H1 (cell line): ENCODE measurements around the gene EXD3. TPM values are rescaled to one million over a fixed set of nuclear protein-coding genes. Genes with fewer than 3 reads are reported as not detected.

ENCODE experiments used
- CTCF ChIA-PET: fragments of 300-600 bp; sonication (Branson Sonifier 250); formaldehyde crosslinking; loops from one replicate; lab custom pipeline; 2021; ENCODE audit not compliant: partially characterized antibody; lab: Charles Lee
- POLR2A ChIA-PET: fragments of 300-600 bp; sonication (Branson Sonifier 250); formaldehyde crosslinking; loops from one replicate; lab custom pipeline; 2021; ENCODE audit warnings: inconsistent platforms; ENCODE audit not compliant: partially characterized antibody; lab: Charles Lee
- DNase-seq, 2 experiments: peaks; one replicate each; pipeline versions ENCODE4 v3.0.0 to v3.0.0-alpha.2; 2010 to 2022; ENCODE audit warnings: low spot score in 2 of 2, low read depth in 1 of 2, mixed read lengths in 1 of 2
- FAIRE-seq: peaks from 2 replicates; lab custom pipeline; 2011; peaks lifted over from hg19 to GRCh38; lab: Jason Lieb, UNC
- H2AFZ ChIP-seq: 2 replicates; pipeline ENCODE4 v1.8.1; 2012; ENCODE audit warnings: low read length, inconsistent platforms
- H2AK5ac ChIP-seq: 2 replicates; pipeline ENCODE4 v1.6.1; 2013; ENCODE audit warnings: low read depth, low read length
- H2BK120ac ChIP-seq: replicated peaks from 2 replicates; pipeline ENCODE3; 2013; ENCODE audit warnings: low read depth, low read length, inconsistent platforms
- H2BK12ac ChIP-seq: 2 replicates; pipeline ENCODE4 v1.6.1; 2013; ENCODE audit warnings: low read depth, low read length
- H2BK15ac ChIP-seq: 2 replicates; pipeline ENCODE4 v1.6.1; 2013; ENCODE audit warnings: low read length
- H2BK20ac ChIP-seq: 2 replicates; pipeline ENCODE4 v1.6.1; 2013; ENCODE audit warnings: low read length
- H2BK5ac ChIP-seq: 2 replicates; pipeline ENCODE4 v1.6.1; 2013; ENCODE audit warnings: low read depth, low read length
- H3K14ac ChIP-seq: 2 replicates; pipeline ENCODE4 v1.6.1; 2013; ENCODE audit warnings: inconsistent platforms; ENCODE audit not compliant: insufficient read length
- H3K18ac ChIP-seq: 2 replicates; pipeline ENCODE4 v1.6.1; 2013; ENCODE audit warnings: low read length; ENCODE audit errors: extremely low read depth
- H3K23ac ChIP-seq: 2 replicates; pipeline ENCODE4 v1.6.1; 2013; ENCODE audit warnings: inconsistent platforms; ENCODE audit not compliant: insufficient read length
- H3K23me2 ChIP-seq: 2 replicates; pipeline ENCODE4 v1.6.1; 2013; ENCODE audit warnings: low read depth, low read length
- H3K27ac ChIP-seq: 2 replicates; pipeline ENCODE4 v1.6.1; 2011; ENCODE audit warnings: low read depth, low read length, inconsistent platforms
- H3K27me3 ChIP-seq, 4 experiments: replicated peaks in 1 of 4; 1 replicate in 1 of 4; 2 replicates in 3 of 4; pipeline versions ENCODE4 v1.6.1 to v1.8.1; 2011 to 2013; ENCODE audit warnings: low read length in 3 of 4, mild to moderate bottlenecking in 3 of 4, inconsistent platforms in 2 of 4, mixed read lengths in 2 of 4, moderate library complexity in 1 of 4; ENCODE audit not compliant: control insufficient read depth in 3 of 4, insufficient read depth in 3 of 4; ENCODE audit errors: extremely low read depth in 1 of 4
- H3K36me3 ChIP-seq, 4 experiments: 2 replicates each; pipeline versions ENCODE4 v1.6.1 to v1.8.1; 2011 to 2013; ENCODE audit warnings: mild to moderate bottlenecking in 4 of 4, low read length in 3 of 4, moderate library complexity in 2 of 4, control low read depth in 1 of 4, inconsistent platforms in 1 of 4; ENCODE audit not compliant: insufficient read depth in 4 of 4, control insufficient read depth in 2 of 4
- H3K4ac ChIP-seq: replicated peaks from 2 replicates; pipeline ENCODE3; 2013; ENCODE audit warnings: low read length, low read depth, mixed read lengths, inconsistent platforms; ENCODE audit not compliant: insufficient read length
- H3K4me1 ChIP-seq, 4 experiments: replicated peaks in 1 of 4; 1 replicate in 1 of 4; 2 replicates in 3 of 4; pipeline versions ENCODE4 v1.6.1 to v1.8.1; 2011 to 2013; ENCODE audit warnings: low read length in 3 of 4, inconsistent platforms in 2 of 4, mixed read lengths in 1 of 4; ENCODE audit not compliant: insufficient read depth in 4 of 4, control insufficient read depth in 3 of 4
- H3K4me2 ChIP-seq, 2 experiments: 2 replicates each; pipeline versions ENCODE4 v1.6.1 to v1.8.1; 2011 to 2013; ENCODE audit warnings: low read depth in 2 of 2, low read length in 2 of 2, control low read depth in 1 of 2, inconsistent platforms in 1 of 2, mild to moderate bottlenecking in 1 of 2; ENCODE audit not compliant: insufficient read depth in 1 of 2
- H3K4me3 ChIP-seq, 4 experiments: fragments of 200-600, 300-600 bp in 1 of 4; sonication (generic), shearing (Covaris generic), sonication (Bioruptor Twin) in 1 of 4; 2 replicates each; pipeline versions ENCODE4 v1.5.1 to v1.8.1; 2011 to 2016; ENCODE audit warnings: low read length in 4 of 4, low read depth in 3 of 4, control low read depth in 2 of 4, inconsistent platforms in 2 of 4, mild to moderate bottlenecking in 2 of 4, mixed read lengths in 1 of 4, moderate library complexity in 1 of 4; ENCODE audit not compliant: insufficient read depth in 2 of 4; ENCODE audit errors: extremely low read depth in 1 of 4
- H3K56ac ChIP-seq: replicated peaks from 2 replicates; pipeline ENCODE3; 2013; ENCODE audit warnings: low read depth, mild to moderate bottlenecking, mixed read lengths, low read length, inconsistent platforms; ENCODE audit not compliant: insufficient read length
- H3K79me1 ChIP-seq: 2 replicates; pipeline ENCODE4 v1.6.1; 2013; ENCODE audit warnings: low read depth, low read length, control low read depth
- H3K79me2 ChIP-seq, 2 experiments: 2 replicates each; pipeline versions ENCODE4 v1.6.1 to v1.8.1; 2012 to 2013; ENCODE audit warnings: low read length in 2 of 2, mild to moderate bottlenecking in 2 of 2, inconsistent platforms in 1 of 2; ENCODE audit not compliant: insufficient read depth in 2 of 2, control insufficient read depth in 1 of 2
- H3K9ac ChIP-seq, 4 experiments: replicated peaks in 1 of 4; 1 replicate in 1 of 4; 2 replicates in 3 of 4; pipeline versions ENCODE4 v1.6.1 to v1.8.1; 2011 to 2013; ENCODE audit warnings: low read depth in 3 of 4, low read length in 3 of 4, control low read depth in 2 of 4, mild to moderate bottlenecking in 2 of 4, moderate library complexity in 2 of 4, inconsistent platforms in 1 of 4; ENCODE audit errors: extremely low read depth in 1 of 4
- H3K9me3 ChIP-seq, 2 experiments: 2 replicates each; pipeline versions ENCODE4 v1.6.1 to v1.8.1; 2012 to 2013; ENCODE audit warnings: mild to moderate bottlenecking in 2 of 2, moderate library complexity in 2 of 2, control low read depth in 1 of 2, inconsistent platforms in 1 of 2, low read depth in 1 of 2, low read length in 1 of 2, mixed read lengths in 1 of 2; ENCODE audit not compliant: insufficient read depth in 2 of 2
- H4K20me1 ChIP-seq, 2 experiments: replicated peaks in 1 of 2; 2 replicates each; pipeline versions ENCODE3 to v1.8.1; 2011 to 2013; ENCODE audit warnings: inconsistent platforms in 2 of 2, low read length in 2 of 2, mild to moderate bottlenecking in 1 of 2; ENCODE audit not compliant: insufficient read depth in 2 of 2, control insufficient read depth in 1 of 2
- H4K5ac ChIP-seq: 2 replicates; pipeline ENCODE4 v1.6.1; 2013; ENCODE audit warnings: low read length, low read depth, mixed read lengths, inconsistent platforms; ENCODE audit not compliant: insufficient read length
- H4K8ac ChIP-seq: 2 replicates; pipeline ENCODE4 v1.8.0; 2013; ENCODE audit warnings: mild to moderate bottlenecking, moderate library complexity, low read length, inconsistent platforms; ENCODE audit not compliant: insufficient read depth; ENCODE audit errors: extremely low read depth
- H4K91ac ChIP-seq: replicated peaks from 2 replicates; pipeline ENCODE3; 2013; ENCODE audit warnings: low read length, mixed read lengths, inconsistent platforms; ENCODE audit not compliant: insufficient read length
- CREB1 ChIP-seq: IDR thresholded peaks from 2 replicates; pipeline ENCODE4 v1.6.1; 2012; ENCODE audit warnings: inconsistent platforms
- CTBP2 ChIP-seq: IDR thresholded peaks from 2 replicates; pipeline ENCODE4 v1.7.0; 2011; ENCODE audit warnings: borderline replicate concordance, mild to moderate bottlenecking, moderate library complexity, mixed read lengths, low read length; ENCODE audit not compliant: insufficient read depth, insufficient read length
- EZH2 ChIP-seq: fragments of 200-600 bp; sonication (generic); IDR thresholded peaks from 2 replicates; pipeline ENCODE4 v1.7.1; 2012; ENCODE audit warnings: low read depth, mild to moderate bottlenecking, moderate library complexity, low read length, inconsistent platforms; ENCODE audit not compliant: severe bottlenecking
- GABPA ChIP-seq: IDR thresholded peaks from 2 replicates; pipeline ENCODE4 v1.6.1; 2011; ENCODE audit warnings: mild to moderate bottlenecking, low read length, moderate library complexity, borderline replicate concordance; ENCODE audit not compliant: insufficient read depth
- KDM4A ChIP-seq: IDR thresholded peaks from one replicate; pipeline ENCODE4 v1.7.1; 2012; ENCODE audit warnings: low read depth, mild to moderate bottlenecking, moderate library complexity, low read length, inconsistent platforms; ENCODE audit not compliant: severe bottlenecking
- KDM5A ChIP-seq: fragments of 200-600 bp; IDR thresholded peaks from 2 replicates; pipeline ENCODE4 v1.7.1; 2012; ENCODE audit warnings: mild to moderate bottlenecking, low read length, inconsistent platforms, mixed read lengths
- POU5F1 ChIP-seq: IDR thresholded peaks from 2 replicates; pipeline ENCODE4 v1.6.1; 2011; ENCODE audit warnings: low read depth, mild to moderate bottlenecking, low read length, moderate library complexity
- RAD21 ChIP-seq, 2 experiments: IDR thresholded peaks in 1 of 2; conservative IDR thresholded peaks in 1 of 2; 2 replicates each; pipeline ENCODE4 v1.6.1; 2011; ENCODE audit warnings: low read depth in 2 of 2, low read length in 2 of 2, improper control_type of control experiment in 1 of 2, inconsistent platforms in 1 of 2, mild to moderate bottlenecking in 1 of 2, moderate library complexity in 1 of 2
- SIX5 ChIP-seq: IDR thresholded peaks from 2 replicates; pipeline ENCODE4 v1.6.1; 2011; ENCODE audit warnings: mild to moderate bottlenecking, low read depth, low read length
- SUZ12 ChIP-seq: fragments of 200-600 bp; sonication (generic); IDR thresholded peaks from 2 replicates; pipeline ENCODE4 v1.6.1; 2012; ENCODE audit warnings: mild to moderate bottlenecking, inconsistent platforms, low read length, moderate library complexity, mixed read lengths
- TAF1 ChIP-seq: IDR thresholded peaks from 2 replicates; pipeline ENCODE4 v1.6.1; 2011; ENCODE audit warnings: mild to moderate bottlenecking, low read depth, low read length
- TCF12 ChIP-seq: IDR thresholded peaks from 2 replicates; pipeline ENCODE4 v1.6.1; 2011; ENCODE audit warnings: low read depth, mild to moderate bottlenecking, low read length
- TEAD4 ChIP-seq: IDR thresholded peaks from 2 replicates; pipeline ENCODE4 v1.6.1; 2012; ENCODE audit warnings: low read depth, low read length, inconsistent platforms, mixed read lengths
- WGBS, 2 experiments: shearing (Covaris generic) in 1 of 2; methylation state at CpG; one replicate each; pipeline versions ENCODE4 v1.1.6 to v1.1.7; 2013 to 2015; ENCODE audit warnings: low lambda C conversion rate in 2 of 2, mixed read lengths in 2 of 2, inconsistent platforms in 1 of 2, low coverage in 1 of 2, missing lambda C conversion rate in 1 of 2; ENCODE audit not compliant: insufficient replicate concordance in 2 of 2, insufficient coverage in 1 of 2, insufficient read length in 1 of 2; ENCODE audit errors: extremely low coverage in 1 of 2, missing lambda C conversion rate in 1 of 2; 5-methylcytosine and 5-hydroxymethylcytosine counted together
- polyA plus RNA-seq, 7 experiments: library from polyadenylated mRNA; depleted of rRNA in 3 of 7; stranded (reverse) in 5 of 7; unstranded in 2 of 7; fragments of >200 nt in 5 of 7; fragments of 200-250 nt in 2 of 7; gene quantifications; 1 replicate in 5 of 7; 2 replicates in 1 of 7; 4 replicates in 1 of 7; pipeline versions ENCODE4 v1.2.1 to v1.2.3, GENCODE V29; 2011 to 2013; ENCODE audit warnings: missing spikeins in 2 of 7, mixed read lengths in 2 of 7
- total RNA-seq: library from RNA; stranded (reverse); fragmentation: NEBNext Ultra II Directional; extraction: Animal tissue kit (Norgen Biotek cat#: 25700); gene quantifications from 2 replicates; pipeline ENCODE4 v1.2.1, GENCODE V29; 2021

Gene EXD3
- total and polyA plus RNA-seq, 2 of the 8 experiments (the other 6 are each of a cell fraction or from before 2014, with no cell fraction given) = 7.2 to 9.4 TPM

GRCh38 chr9:137387114-137387890 is 35.7 kb downstream of the EXD3 start:
- no peak overlapping the region for H2AFZ ChIP-seq
- FAIRE-seq = no peak
- CTCF ChIA-PET = no interaction called here
- no peak overlapping the region for H2BK20ac ChIP-seq
- no peak overlapping the region for H2AK5ac ChIP-seq
- no peak overlapping the region for H4K8ac ChIP-seq
- H2BK12ac ChIP-seq = no peak overlapping the region
- no peak overlapping the region for H3K14ac ChIP-seq
- H3K4me3 ChIP-seq = no peak overlapping the region
- H3K23me2 ChIP-seq = no peaks in the 10 kb centered on the region
- no peak overlapping the region for H3K27ac ChIP-seq
- 90% methylated on average over 28 of the region's 34 CpGs; no CpG with 5 or more reads in 1 of the 2 experiments for WGBS, 2 experiments
- H2BK120ac ChIP-seq = no peak overlapping the region
- no peaks in the 10 kb centered on the region for H3K27me3 ChIP-seq
- POLR2A ChIA-PET = interaction anchor here (1.0 to 1.6 kb wide), 2 partner anchors 13 to 145 kb away, joined by 3 read pairs; no protein-coding TSS in a partner anchor
- H3K9me3 ChIP-seq = no peaks in the 10 kb centered on the region
- no peak overlapping the region for H4K91ac ChIP-seq
- no peaks in the 10 kb centered on the region for H3K79me2 ChIP-seq
- H2BK15ac ChIP-seq = no peak overlapping the region
- no peaks in the 10 kb centered on the region for H3K36me3 ChIP-seq
- H4K5ac ChIP-seq = no peak overlapping the region
- H4K20me1 ChIP-seq = peaks cover 0 to 5% of the 10 kb centered on the region in 2 experiments
- H3K23ac ChIP-seq = no peak overlapping the region
- no peaks in the 10 kb centered on the region; a peak in 1 of 7 replicates for H3K4me1 ChIP-seq
- no peak for DNase-seq
- H3K9ac ChIP-seq = no peak overlapping the region
- H2BK5ac ChIP-seq = no peak overlapping the region; the same call in 1 of the 2 replicates
- H3K18ac ChIP-seq = no peak overlapping the region
- H3K4ac ChIP-seq = no peak overlapping the region
- no peak overlapping the region for H3K4me2 ChIP-seq
- no peaks in the 10 kb centered on the region for H3K79me1 ChIP-seq
- H3K56ac ChIP-seq = no peak overlapping the region
- TF ChIP-seq GABPA (no peak), SIX5 (no peak), EZH2 (no peak), TAF1 (no peak), CREB1 (no peak), SUZ12 (no peak), RAD21 (IDR thresholded peaks at IDR 0.05 in 1 of 2, conservative IDR thresholded peaks at IDR 0.05 in 1 of 2; ENCODE audit: low read depth in 2 of 2, low read length in 2 of 2) (no peak), TEAD4 (no peak), CTBP2 (no peak), TCF12 (no peak), KDM5A (no peak), POU5F1 (no peak), KDM4A (no peak)
